GM21619 (cell line): ENCODE data around the gene CFAP119.

Source experiments
- ATAC-seq: cut with Tn5 transposase; IDR thresholded peaks from one replicate; pipeline ENCODE4 v1.9.1; 2021; ENCODE audit not compliant: unreplicated experiment

The CFAP119 gene

DNA sequence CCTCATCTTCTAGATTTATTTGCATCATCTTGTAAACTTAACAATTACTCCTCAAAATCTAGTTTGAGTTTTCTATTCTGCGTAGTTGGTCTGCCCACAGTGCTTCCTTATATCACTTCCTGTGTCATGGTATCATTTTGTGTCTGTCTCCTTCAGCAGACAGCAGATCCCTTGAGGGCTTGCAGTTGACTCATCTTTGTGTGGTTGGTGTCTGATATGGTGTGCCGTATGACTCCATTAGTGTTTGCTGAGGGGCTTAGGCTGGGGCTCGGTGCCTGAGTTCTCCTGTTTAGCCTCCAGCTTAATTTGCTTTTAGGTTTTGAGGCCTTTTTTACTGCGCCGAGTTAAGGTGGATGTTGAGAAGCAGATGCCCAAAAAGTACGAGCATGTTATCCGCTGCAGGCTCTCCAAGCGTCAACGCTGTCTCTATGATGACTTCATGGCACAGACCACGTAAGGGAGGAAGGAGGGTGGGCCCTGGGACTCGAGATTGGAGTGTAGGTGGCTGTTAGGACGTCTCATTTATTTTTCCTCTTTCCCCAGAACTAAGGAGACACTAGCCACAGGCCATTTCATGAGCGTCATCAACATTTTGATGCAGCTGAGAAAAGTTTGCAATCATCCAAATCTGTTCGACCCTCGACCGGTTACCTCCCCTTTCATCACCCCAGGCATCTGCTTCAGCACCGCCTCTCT, 46.0 kb downstream of the CFAP119 start:
- no peak for ATAC-seq

DNA sequence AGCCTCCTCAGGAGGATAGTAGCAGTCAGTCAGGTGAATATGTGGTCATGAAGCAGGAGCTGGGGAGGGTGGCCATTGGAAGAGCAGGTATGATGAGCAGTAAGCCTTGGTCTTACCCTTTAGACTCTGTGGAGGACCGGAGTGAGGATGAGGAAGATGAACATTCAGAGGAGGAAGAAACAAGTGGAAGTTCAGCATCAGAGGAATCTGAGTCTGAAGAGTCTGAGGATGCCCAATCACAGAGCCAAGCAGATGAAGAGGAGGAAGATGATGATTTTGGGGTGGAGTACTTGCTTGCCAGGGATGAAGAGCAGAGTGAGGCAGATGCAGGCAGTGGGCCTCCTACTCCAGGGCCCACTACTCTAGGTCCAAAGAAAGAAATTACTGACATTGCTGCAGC, 50.1 kb downstream of the CFAP119 start:
- no peak for ATAC-seq

DNA sequence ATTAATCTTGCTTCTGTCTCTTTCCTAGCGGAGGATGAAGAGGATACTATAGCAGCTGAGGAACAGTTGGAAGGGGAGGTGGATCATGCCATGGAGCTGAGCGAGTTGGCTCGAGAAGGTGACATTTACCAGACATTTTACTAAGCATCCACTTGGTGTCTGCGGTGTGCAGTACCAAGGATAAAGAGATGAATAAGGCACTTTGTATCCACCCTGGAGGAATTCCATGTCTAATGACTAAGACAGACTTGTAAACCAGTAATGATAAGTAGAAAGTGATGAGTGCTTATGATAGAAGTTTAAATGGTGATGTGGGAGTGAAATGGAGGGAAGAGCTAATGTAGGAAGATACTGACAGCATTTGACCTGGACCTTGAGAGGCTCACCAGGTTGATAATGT, 50.9 kb downstream of the CFAP119 start:
- no peak for ATAC-seq
